HG02571 (cell line): Measurements from ENCODE around the gene HOXA7.

Experiments
- ATAC-seq: cut with Tn5 transposase; IDR thresholded peaks from one replicate; pipeline ENCODE4 v1.9.1; 2021; ENCODE audit warnings: mild to moderate bottlenecking, moderate library complexity; ENCODE audit not compliant: unreplicated experiment

Gene HOXA7

GRCh38 chr7:27156508-27156898, at the start of gene HOXA7:
HOXA7 (minus strand) TSS chr7:27156675; CDS start chr7:27156545, 130 bp downstream.
- ATAC-seq: no peak

- no peak for ATAC-seq
These were observed 49.1 kb upstream of the HOXA7 start for GRCh38 chr7:27205325-27206280.

GRCh38 chr7:27204851-27205322, 48.4 kb upstream of the HOXA7 start:
- ATAC-seq: no peak

- ATAC-seq: no peak
These were observed 47.6 kb upstream of the HOXA7 start for GRCh38 chr7:27203964-27204594.

- no peak for ATAC-seq
These were observed 47.0 kb upstream of the HOXA7 start for GRCh38 chr7:27203365-27203953.

GRCh38 chr7:27202862-27203134, 46.3 kb upstream of the HOXA7 start:
- no peak for ATAC-seq

- ATAC-seq: no peak
These were observed 45.8 kb upstream of the HOXA7 start for GRCh38 chr7:27202018-27202861.

- ATAC-seq: no peak
These were observed 45.1 kb upstream of the HOXA7 start for GRCh38 chr7:27201580-27202017.

- ATAC-seq: no peak
These were observed 44.5 kb upstream of the HOXA7 start for GRCh38 chr7:27200761-27201579.

- no peak for ATAC-seq
These were observed 43.6 kb upstream of the HOXA7 start, which contains the start of gene HOXA13 for GRCh38 chr7:27199849-27200760. HOXA13 (minus strand) TSS chr7:27200091; CDS start chr7:27200077, 14 bp downstream.

- ATAC-seq: no peak
These were observed 42.7 kb upstream of the HOXA7 start for GRCh38 chr7:27198871-27199801.

GRCh38 chr7:27198138-27198841, 41.8 kb upstream of the HOXA7 start:
- no peak for ATAC-seq

GRCh38 chr7:27197137-27198042, 40.9 kb upstream of the HOXA7 start:
- ATAC-seq: no peak

GRCh38 chr7:27196287-27196767, 39.9 kb upstream of the HOXA7 start:
- ATAC-seq: no peak

- no peak for ATAC-seq
These were observed 38.4 kb upstream of the HOXA7 start for GRCh38 chr7:27194686-27195379.
